Ishikawa (cell line): ENCODE results near the gene PRRC2A.

Source experiments
- CEBPB ChIP-seq: IDR thresholded peaks from 2 replicates; pipeline ENCODE4 v1.6.1; 2012
- EP300 ChIP-seq: IDR thresholded peaks from 2 replicates; pipeline ENCODE4 v1.6.1; 2012; ENCODE audit warnings: borderline replicate concordance
- MAX ChIP-seq: IDR thresholded peaks from 2 replicates; pipeline ENCODE4 v1.6.1; 2012
- NFIC ChIP-seq: IDR thresholded peaks from 2 replicates; pipeline ENCODE4 v1.6.1; 2012
- RAD21 ChIP-seq: IDR thresholded peaks from 2 replicates; pipeline ENCODE4 v1.6.1; 2012; ENCODE audit warnings: low read depth
- REST ChIP-seq: IDR thresholded peaks from 2 replicates; pipeline ENCODE4 v1.6.1; 2012; ENCODE audit warnings: low read depth, mild to moderate bottlenecking
- TAF1 ChIP-seq: IDR thresholded peaks from 2 replicates; pipeline ENCODE4 v1.6.1; 2012; ENCODE audit warnings: low read depth, mild to moderate bottlenecking
- TCF12 ChIP-seq: IDR thresholded peaks from 2 replicates; pipeline ENCODE4 v1.6.1; 2012; ENCODE audit warnings: low read depth
- TEAD4 ChIP-seq: IDR thresholded peaks from 2 replicates; pipeline ENCODE4 v1.6.1; 2012
- USF1 ChIP-seq: IDR thresholded peaks from 2 replicates; pipeline ENCODE4 v1.6.1; 2012
- YY1 ChIP-seq: IDR thresholded peaks from 2 replicates; pipeline ENCODE4 v1.6.1; 2012; ENCODE audit warnings: low read depth
- ZBTB7A ChIP-seq: IDR thresholded peaks from 2 replicates; pipeline ENCODE4 v1.6.1; 2012; ENCODE audit warnings: low read depth

- TF ChIP-seq YY1 = no peak
- TF ChIP-seq TAF1 = no peak
- TF ChIP-seq REST = no peak
- TF ChIP-seq USF1 = no peak
- TF ChIP-seq TCF12 = no peak
- TF ChIP-seq NFIC = no peak
- no peak for TF ChIP-seq ZBTB7A
- TF ChIP-seq EP300 = no peak
- TF ChIP-seq TEAD4 = no peak
- TF ChIP-seq MAX = no peak
- TF ChIP-seq RAD21 = no peak
- no peak for TF ChIP-seq CEBPB
Measured at GRCh38 chr6:31624070-31624469, 3.6 kb downstream of the PRRC2A start.
